Left lung (tissue), 10 donors: ENCODE data around the gene TADA2A. TPM values are rescaled to one million over a fixed set of nuclear protein-coding genes. Genes with fewer than 3 reads are reported as not detected.

Source experiments
- ATAC-seq: fragments of 200-7000 bp; cut with Tn5 transposase; one replicate; pipeline ENCODE4 v1.9.1; 2020; ENCODE audit warnings: moderate library complexity
- DNase-seq, 4 donors: peaks; one replicate each; pipeline ENCODE4 v3.0.0-alpha.2; 2013 to 2020
- H3K27ac ChIP-seq, 2 donors: fragments of 200-600 bp; sonication (generic) in 1 of 2; one replicate each; pipeline versions ENCODE4 v1.5.0 to v1.8.0; 2020 to 2021
- H3K27me3 ChIP-seq, 2 donors: fragments of 200-600 bp; sonication (generic) in 1 of 2; one replicate each; pipeline versions ENCODE4 v1.5.0 to v1.8.0; 2020 to 2021
- H3K36me3 ChIP-seq, 2 donors: fragments of 200-600 bp; sonication (generic) in 1 of 2; one replicate each; pipeline versions ENCODE4 v1.5.0 to v1.8.0; 2020 to 2021
- H3K4me1 ChIP-seq, 2 donors: fragments of 200-600 bp; one replicate each; pipeline ENCODE4 v1.8.0; 2021
- H3K4me3 ChIP-seq, 2 donors: fragments of 200-600 bp; sonication (generic) in 1 of 2; one replicate each; pipeline versions ENCODE4 v1.5.0 to v1.8.0; 2020 to 2021; ENCODE audit warnings: mild to moderate bottlenecking in 1 of 2
- H3K9me3 ChIP-seq, 2 donors: fragments of 200-600 bp; sonication (generic) in 1 of 2; one replicate each; pipeline versions ENCODE4 v1.5.0 to v1.8.0; 2020 to 2021
- CTCF ChIP-seq, 2 donors: fragments of 200-600 bp; sonication (generic) in 1 of 2; IDR thresholded peaks; one replicate each; pipeline versions ENCODE4 v1.5.0 to v1.8.0; 2021; ENCODE audit warnings: antibody characterized with exemption in 2 of 2
- intact Hi-C, 2 donors: fragments of 100-400 bp; cut with DNase I; formaldehyde crosslinking; loops; one replicate each; pipeline versions ENCODE4 v1.11.2 to v1.14.2; 2022
- polyA plus RNA-seq, 6 donors: library from polyadenylated mRNA; unstranded; fragments of 120-200 nt; gene quantifications; one replicate each; pipeline ENCODE4 v1.2.1, GENCODE V29; 2013; ENCODE audit not compliant: insufficient read length in 6 of 6
- total RNA-seq, 2 donors: library from RNA; stranded (reverse); fragmentation: NEBNext Ultra II Directional; extraction: Animal tissue kit (Norgen Biotek cat#: 25700); gene quantifications; one replicate each; pipeline ENCODE4 v1.2.1, GENCODE V29; 2021
- donor health status: DM: no; HTN: yes; CAD: no.
- donor health status: DM: no; HTN: no; CAD: no.

TADA2A gene
- total and polyA plus RNA-seq, 8 donors: 16.3 to 34.7 (median 28.4) TPM

GRCh38 chr17:37466471-37466870, 59.8 kb downstream of the TADA2A start:
- no peaks in the 10 kb centered on the region for H3K4me1 ChIP-seq
- ATAC-seq: no peak
- peaks cover 0 to 99% of the 10 kb centered on the region in 2 donors for H3K36me3 ChIP-seq

GRCh38 chr17:37470181-37470580, 63.5 kb downstream of the TADA2A start:
- intact Hi-C loops: no loop called here
- TF ChIP-seq CTCF (IDR thresholded peaks at IDR 0.05): no peak
- ATAC-seq: no peak
- Histone ChIP-seq H3K36me3 (peaks cover 0 to 100% of the 10 kb centered on the region in 2 donors), H3K4me1 (no peaks in the 10 kb centered on the region), H3K9me3 (no peaks in the 10 kb centered on the region), H3K27me3 (no peaks in the 10 kb centered on the region), H3K27ac (no peak overlapping the region), H3K4me3 (no peak overlapping the region)
- DNase-seq: no peak

More at GRCh38 chr17:37466471-37466870, 59.8 kb downstream of the TADA2A start:
- Histone ChIP-seq H3K27ac (no peak overlapping the region), H3K27me3 (no peaks in the 10 kb centered on the region), H3K9me3 (no peaks in the 10 kb centered on the region), H3K4me3 (no peak overlapping the region)
- no peak for TF ChIP-seq CTCF (IDR thresholded peaks at IDR 0.05)
- intact Hi-C loops: no loop called here
- no peak for DNase-seq

DNA sequence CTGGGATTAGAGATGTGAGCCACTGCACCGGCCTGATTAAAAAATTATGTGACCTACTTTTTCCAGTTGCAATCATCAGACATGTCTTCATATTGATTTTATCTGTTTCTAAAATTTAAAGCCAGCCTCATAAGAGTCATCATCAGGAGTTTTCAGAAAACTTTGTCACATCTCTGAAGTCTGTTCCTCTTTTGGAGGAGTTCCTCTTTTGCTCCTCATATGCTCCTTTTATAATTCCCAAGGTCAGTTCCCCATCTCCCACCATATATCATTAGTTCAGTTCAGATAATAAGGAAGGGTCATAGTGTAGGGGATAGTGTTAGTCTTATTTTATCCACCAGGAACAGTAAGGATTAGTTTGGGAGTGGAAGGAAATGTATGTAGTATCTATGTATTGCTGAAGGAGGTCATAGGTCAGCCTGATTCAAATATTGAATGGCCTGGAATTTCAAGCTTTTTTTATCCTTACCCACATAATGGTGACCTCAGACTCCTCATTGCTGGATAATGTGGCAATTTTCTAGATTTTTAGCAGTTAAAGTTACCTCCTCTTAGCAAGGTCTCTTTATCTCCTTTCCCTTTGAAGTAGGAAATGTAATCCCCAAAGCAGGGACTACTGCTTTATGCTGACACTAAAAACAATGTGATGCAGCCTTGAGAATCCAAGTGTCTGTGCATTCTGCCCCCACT, 69.2 kb downstream of the TADA2A start:
- H3K4me3 ChIP-seq: no peak overlapping the region
- H3K4me1 ChIP-seq: peaks cover 0 to 11% of the 10 kb centered on the region in 2 donors
- no peaks in the 10 kb centered on the region for H3K27me3 ChIP-seq
- DNase-seq (no peak), ATAC-seq (no peak)
- H3K9me3 ChIP-seq: no peaks in the 10 kb centered on the region
- peak overlapping the region in 1 of 2 donors; percentile 37 for H3K27ac ChIP-seq
- no peak for TF ChIP-seq CTCF (IDR thresholded peaks at IDR 0.05)
- peaks cover 0 to 94% of the 10 kb centered on the region in 2 donors for H3K36me3 ChIP-seq
- intact Hi-C loops: no loop called here

DNA sequence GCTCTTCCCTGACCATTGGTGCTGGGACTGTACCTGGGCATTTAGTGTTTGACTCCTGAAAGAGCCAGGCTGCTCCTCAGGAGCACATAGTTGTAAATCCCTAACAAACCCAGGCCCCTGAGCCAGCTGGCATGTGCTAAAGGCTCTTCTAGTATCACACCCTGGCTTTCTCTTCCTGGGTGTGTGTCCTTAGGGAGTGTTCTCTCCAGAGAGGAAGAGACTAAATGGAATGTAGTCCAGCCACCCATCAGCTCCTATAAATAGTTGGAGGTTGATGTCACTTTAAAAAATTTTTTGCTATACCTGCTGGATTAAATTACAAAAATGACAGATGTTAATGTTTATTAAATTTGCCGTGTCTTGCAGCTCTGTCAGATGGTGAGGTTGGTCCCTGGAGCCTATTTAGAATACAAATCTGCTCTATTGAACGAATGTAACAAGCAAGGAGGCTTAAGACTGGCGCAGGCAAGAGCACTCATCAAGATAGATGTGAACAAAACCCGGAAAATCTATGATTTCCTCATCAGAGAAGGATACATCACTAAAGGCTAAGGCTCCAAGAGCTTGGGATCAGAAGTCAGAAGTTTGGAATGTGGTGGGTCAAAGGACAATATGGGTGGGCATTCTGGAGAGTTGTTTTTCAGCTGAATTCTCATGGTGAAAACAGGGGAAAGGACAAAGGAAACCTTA, 69.9 kb downstream of the TADA2A start:
- ATAC-seq (peak; percentile 61), DNase-seq (no peak)
- no peak overlapping the region for H3K4me3 ChIP-seq
- no peak for TF ChIP-seq CTCF (IDR thresholded peaks at IDR 0.05)
- H3K36me3 ChIP-seq: peaks cover 0 to 87% of the 10 kb centered on the region in 2 donors
- H3K27ac ChIP-seq: no peak overlapping the region
- intact Hi-C loops: no loop called here
- no peaks in the 10 kb centered on the region for H3K27me3 ChIP-seq
- peaks cover 0 to 11% of the 10 kb centered on the region in 2 donors for H3K4me1 ChIP-seq
- no peaks in the 10 kb centered on the region for H3K9me3 ChIP-seq

DNA sequence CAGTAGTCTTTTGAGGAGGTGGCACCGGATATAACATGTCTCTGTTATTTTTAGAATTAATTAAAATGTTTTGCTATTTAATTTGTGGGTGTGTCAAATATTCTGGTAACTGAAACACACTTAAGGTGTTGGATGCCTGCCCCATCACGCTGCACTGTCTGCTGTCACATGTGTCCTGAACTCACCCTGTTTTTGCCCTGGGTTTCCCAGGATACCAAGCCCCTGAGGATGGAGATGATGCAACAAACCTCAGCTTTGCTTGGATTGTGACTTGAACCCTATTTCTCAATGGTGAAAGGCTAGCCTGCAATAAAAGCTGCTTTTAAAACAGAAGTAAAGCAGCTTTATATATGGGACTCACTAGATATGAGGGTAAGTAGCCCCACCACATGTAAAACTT, 71.5 kb downstream of the TADA2A start:
- H3K36me3 ChIP-seq: peaks cover 0 to 71% of the 10 kb centered on the region in 2 donors
- no peak for ATAC-seq

More for the DNA sequence above, 71.5 kb downstream of the TADA2A start:
- Histone ChIP-seq H3K9me3 (no peaks in the 10 kb centered on the region), H3K27me3 (no peaks in the 10 kb centered on the region), H3K4me1 (peaks cover 4 to 11% of the 10 kb centered on the region in 2 donors), H3K27ac (no peak overlapping the region), H3K4me3 (no peak overlapping the region)
- no peak for DNase-seq
- intact Hi-C loops: no loop called here
- no peak for TF ChIP-seq CTCF (IDR thresholded peaks at IDR 0.05)
